ENCODE data around the gene SENP1.

- no peak for TF ChIP-seq POLR2A (IDR thresholded peaks at IDR 0.05; ENCODE audit: low read depth, low read length)
- no peak for TF ChIP-seq CTCF (IDR thresholded peaks at IDR 0.05; ENCODE audit: extremely low read depth in 1 of 2, insufficient read depth in 1 of 2, low read depth in 1 of 2, low read length in 2 of 2)
- no peak for TF ChIP-seq EZH2 (IDR thresholded peaks at IDR 0.05; ENCODE audit: borderline replicate concordance, low read depth, low read length, severe bottlenecking)
- no peak for TF ChIP-seq JUN (IDR thresholded peaks at IDR 0.05; ENCODE audit: borderline replicate concordance, insufficient read depth, insufficient read length, low read depth)
- TF ChIP-seq, protein P1, sequence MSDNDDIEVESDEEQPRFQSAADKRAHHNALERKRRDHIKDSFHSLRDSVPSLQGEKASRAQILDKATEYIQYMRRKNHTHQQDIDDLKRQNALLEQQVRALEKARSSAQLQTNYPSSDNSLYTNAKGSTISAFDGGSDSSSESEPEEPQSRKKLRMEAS (IDR thresholded peaks at IDR 0.05; ENCODE audit: insufficient read depth, insufficient read length) = no peak
- no peak for TF ChIP-seq POLR2AphosphoS5 (IDR thresholded peaks at IDR 0.05; ENCODE audit: insufficient read depth, low read depth, low read length)
Measured at GRCh38 chr12:48143898-48144297, 38.0 kb upstream of the SENP1 start.
